D721Med (cell line): ENCODE measurements around the gene SEZ6L2.

Experiments
- DNase-seq: peaks from one replicate; pipeline ENCODE4 v3.0.0; 2011; ENCODE audit warnings: low spot score; ENCODE audit not compliant: insufficient read length
- FAIRE-seq: peaks from 2 replicates; lab custom pipeline; 2011; peaks lifted over from hg19 to GRCh38; lab: Jason Lieb, UNC
- CTCF ChIP-seq: IDR thresholded peaks from 2 replicates; pipeline ENCODE4 v1.5.1; 2012; ENCODE audit warnings: mild to moderate bottlenecking, control low read depth; ENCODE audit not compliant: insufficient read depth; ENCODE audit errors: missing control alignments

Gene SEZ6L2

GRCh38 chr16:29850998-29851397 is 48.4 kb downstream of the SEZ6L2 start:
- no peak for TF ChIP-seq CTCF
- FAIRE-seq (no peak), DNase-seq (no peak)

- FAIRE-seq, result no peak
- no peak for TF ChIP-seq CTCF
Measured at GRCh38 chr16:29849505-29849904, 49.8 kb downstream of the SEZ6L2 start.

GRCh38 chr16:29848420-29849297 is 50.7 kb downstream of the SEZ6L2 start:
- FAIRE-seq, result no peak
- peak; percentile 75 for DNase-seq

More at GRCh38 chr16:29849505-29849904, 49.8 kb downstream of the SEZ6L2 start:
- no peak for DNase-seq

GRCh38 chr16:29845656-29846055 is 53.7 kb downstream of the SEZ6L2 start:
- DNase-seq (no peak), FAIRE-seq (no peak)
- TF ChIP-seq CTCF, result no peak

More at GRCh38 chr16:29848420-29849297, 50.7 kb downstream of the SEZ6L2 start:
- TF ChIP-seq CTCF, result peak; percentile 76

- DNase-seq, result no peak
- FAIRE-seq, result no peak
- no peak for TF ChIP-seq CTCF
Measured at GRCh38 chr16:29844575-29845331, 54.6 kb downstream of the SEZ6L2 start.

GRCh38 chr16:29843931-29844330 is 55.4 kb downstream of the SEZ6L2 start:
- FAIRE-seq (no peak), DNase-seq (no peak)
- no peak for TF ChIP-seq CTCF
